GM18951 (cell line): ENCODE data around the gene VARS2.

ENCODE experiments used
- POLR2A ChIP-seq: IDR thresholded peaks from 4 replicates; pipeline ENCODE4 v1.6.1; 2011; ENCODE audit warnings: mild to moderate bottlenecking; ENCODE audit not compliant: insufficient read length, insufficient read depth; ENCODE audit errors: extremely low read depth
- in situ Hi-C: fragments of 300-500 bp; cut with MboI; formaldehyde crosslinking; loops from one replicate; pipeline ENCODE4 v1.12.0; 2022; ENCODE audit warnings: low sequenced_read_pairs, mixed read lengths, inconsistent platforms; ENCODE audit not compliant: unreplicated experiment

VARS2 gene

GRCh38 chr6:30932665-30933365 lies 18.8 kb downstream of the VARS2 start:
- no peak for TF ChIP-seq POLR2A
- in situ Hi-C loops, result no loop called here

DNA sequence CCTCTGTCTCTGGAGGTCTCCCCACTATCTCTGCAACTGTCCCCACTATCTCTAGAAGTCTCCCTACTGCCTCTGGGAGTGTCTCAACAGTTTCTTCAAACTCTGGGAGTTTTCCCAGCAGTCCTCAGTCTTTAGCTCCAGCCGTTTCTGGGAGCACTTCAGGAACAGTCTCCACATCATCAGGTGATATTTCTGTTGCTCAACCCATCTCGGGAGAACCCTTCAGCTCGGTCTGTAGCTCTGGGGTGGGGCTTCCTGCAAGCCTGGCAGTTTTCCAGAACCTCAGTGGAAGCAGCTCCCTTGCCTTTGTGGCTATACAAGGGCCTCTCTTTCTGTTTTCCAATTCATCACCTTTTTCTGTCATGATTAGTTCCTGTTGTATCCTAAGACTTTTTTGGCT lies 21.0 kb downstream of the VARS2 start:
- no peak for TF ChIP-seq POLR2A
- in situ Hi-C loops, result no loop called here

- no peak for TF ChIP-seq POLR2A
- in situ Hi-C loops, result no loop called here
Measured at GRCh38 chr6:30937265-30937664, 23.2 kb downstream of the VARS2 start.

DNA sequence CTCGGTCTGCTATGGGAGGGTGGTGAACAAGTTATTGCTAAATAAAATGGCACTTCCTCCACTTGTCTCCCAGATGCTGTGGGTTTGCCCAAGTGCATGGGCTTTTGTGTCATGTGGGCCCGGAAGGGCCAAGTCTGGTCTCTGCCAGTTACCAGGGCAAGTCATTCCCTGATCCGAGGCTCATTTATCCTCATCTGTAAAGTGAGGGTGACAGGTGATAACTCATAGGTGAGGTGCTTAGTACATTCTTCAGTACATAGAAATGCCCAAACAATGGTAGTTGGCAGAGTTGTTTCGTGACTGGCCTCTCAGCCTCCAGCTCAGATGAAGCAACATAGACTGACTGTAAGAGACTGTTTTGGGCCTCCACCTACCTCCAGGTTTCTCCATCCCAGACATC lies 24.7 kb downstream of the VARS2 start:
- no peak for TF ChIP-seq POLR2A
- in situ Hi-C loops, result no loop called here

- in situ Hi-C loops, result no loop called here
- no peak for TF ChIP-seq POLR2A
Measured at GRCh38 chr6:30939473-30939872, 25.4 kb downstream of the VARS2 start.

DNA sequence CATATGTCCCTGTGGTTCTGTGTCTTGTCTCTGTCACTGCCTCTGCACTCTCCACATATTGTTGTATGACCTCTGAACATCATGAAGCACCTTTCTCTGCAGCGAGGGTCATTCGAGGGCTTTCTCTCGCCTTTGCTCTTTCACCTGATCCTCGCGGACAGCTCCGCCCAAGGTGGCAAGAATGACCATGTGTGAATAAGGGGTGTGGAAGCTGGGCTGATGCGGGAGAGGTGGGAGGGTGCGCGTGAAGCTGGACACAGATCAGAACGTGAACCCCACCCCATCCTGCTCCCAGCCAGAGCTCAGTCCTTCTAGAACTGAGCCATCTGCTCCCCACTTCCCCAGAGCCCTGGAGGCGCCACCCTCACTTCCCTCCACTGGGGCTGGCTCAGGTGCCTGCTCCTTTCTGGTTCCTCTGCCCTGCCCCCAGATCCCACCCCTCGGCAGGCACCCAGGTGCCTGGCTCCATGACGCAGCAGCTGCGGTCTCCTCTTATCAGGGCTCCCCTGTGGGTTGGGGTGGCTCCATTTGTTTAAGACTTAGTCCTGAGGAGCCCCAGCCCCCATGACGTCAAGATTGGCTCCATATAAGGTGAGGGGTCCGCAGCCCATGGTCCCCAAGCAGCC lies 26.4 kb downstream of the VARS2 start, which contains the start of gene MUCL3:
Gene MUCL3 (plus strand): TSS at position 613 of the 626 bp plus-strand sequence. CDS start 27 bp downstream, outside the sequence.
- in situ Hi-C loops, result no loop called here

DNA sequence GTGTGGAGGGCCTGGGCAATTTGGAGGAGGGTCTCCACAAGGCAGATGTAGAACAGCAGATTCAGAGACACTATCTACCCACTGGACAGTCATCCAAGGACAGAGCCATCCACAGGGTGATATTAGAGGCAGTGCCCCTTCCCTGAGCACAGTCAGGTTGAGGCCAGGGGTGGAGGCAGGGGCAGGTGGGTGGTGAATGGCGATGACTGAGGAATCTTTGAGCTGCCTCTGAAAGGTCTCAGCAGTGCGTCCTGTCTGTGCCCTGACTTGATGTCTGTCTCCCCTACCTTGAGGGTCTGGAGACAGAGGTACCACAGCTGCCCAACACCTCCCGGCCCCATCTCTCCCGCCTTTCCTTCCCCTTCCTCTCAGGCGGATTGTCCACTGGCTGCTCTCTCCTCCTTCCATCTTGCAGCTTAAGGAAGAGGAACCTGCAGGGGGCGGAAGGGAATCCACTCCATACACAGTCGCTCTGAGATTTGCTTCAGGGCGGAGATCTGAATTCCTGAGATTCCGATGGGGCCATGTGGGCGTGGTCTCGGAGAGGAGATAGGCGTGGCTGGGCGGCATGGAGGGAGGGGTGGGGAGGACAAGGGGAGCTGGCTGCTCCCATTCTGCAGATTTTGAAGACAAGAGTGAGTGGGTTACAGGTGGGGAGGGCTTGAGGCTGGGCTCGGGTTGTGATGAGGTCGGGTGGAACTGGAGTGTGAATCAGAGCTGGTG lies 28.5 kb downstream of the VARS2 start:
- TF ChIP-seq POLR2A, result no peak
- in situ Hi-C loops, result no loop called here

More for the DNA sequence above, 26.4 kb downstream of the VARS2 start, which contains the start of gene MUCL3:
- no peak for TF ChIP-seq POLR2A

- no peak for TF ChIP-seq POLR2A
- in situ Hi-C loops, result no loop called here
Measured at GRCh38 chr6:30944051-30944450, 30.0 kb downstream of the VARS2 start.

- in situ Hi-C loops, result no loop called here
- TF ChIP-seq POLR2A, result no peak
Measured at GRCh38 chr6:30945281-30945680, 31.2 kb downstream of the VARS2 start.

DNA sequence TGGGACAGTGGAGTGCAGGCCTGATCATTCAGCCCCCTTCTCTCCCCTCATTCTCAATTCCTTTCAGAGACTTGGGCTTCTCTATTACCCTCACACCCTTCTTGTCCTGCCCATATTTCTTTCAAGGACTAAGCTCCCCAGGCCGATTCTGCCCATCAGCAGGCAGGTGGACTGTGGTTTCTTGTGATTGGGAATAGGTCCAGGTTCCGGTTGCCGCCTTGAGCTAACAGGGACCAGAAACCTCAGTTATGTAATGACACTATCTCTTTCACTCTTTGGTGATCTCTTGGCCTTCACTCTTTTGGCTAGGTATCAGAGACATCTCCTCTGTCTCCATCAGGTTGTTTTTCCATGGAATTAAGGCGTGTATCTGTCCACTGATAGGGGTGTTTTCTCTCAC lies 33.2 kb downstream of the VARS2 start:
- no peak for TF ChIP-seq POLR2A
- in situ Hi-C loops, result no loop called here

- no peak for TF ChIP-seq POLR2A
- in situ Hi-C loops, result no loop called here
Measured at GRCh38 chr6:30948811-30949210, 34.8 kb downstream of the VARS2 start.

GRCh38 chr6:30951907-30952469 lies 38.0 kb downstream of the VARS2 start:
- TF ChIP-seq POLR2A, result no peak
- in situ Hi-C loops, result no loop called here

DNA sequence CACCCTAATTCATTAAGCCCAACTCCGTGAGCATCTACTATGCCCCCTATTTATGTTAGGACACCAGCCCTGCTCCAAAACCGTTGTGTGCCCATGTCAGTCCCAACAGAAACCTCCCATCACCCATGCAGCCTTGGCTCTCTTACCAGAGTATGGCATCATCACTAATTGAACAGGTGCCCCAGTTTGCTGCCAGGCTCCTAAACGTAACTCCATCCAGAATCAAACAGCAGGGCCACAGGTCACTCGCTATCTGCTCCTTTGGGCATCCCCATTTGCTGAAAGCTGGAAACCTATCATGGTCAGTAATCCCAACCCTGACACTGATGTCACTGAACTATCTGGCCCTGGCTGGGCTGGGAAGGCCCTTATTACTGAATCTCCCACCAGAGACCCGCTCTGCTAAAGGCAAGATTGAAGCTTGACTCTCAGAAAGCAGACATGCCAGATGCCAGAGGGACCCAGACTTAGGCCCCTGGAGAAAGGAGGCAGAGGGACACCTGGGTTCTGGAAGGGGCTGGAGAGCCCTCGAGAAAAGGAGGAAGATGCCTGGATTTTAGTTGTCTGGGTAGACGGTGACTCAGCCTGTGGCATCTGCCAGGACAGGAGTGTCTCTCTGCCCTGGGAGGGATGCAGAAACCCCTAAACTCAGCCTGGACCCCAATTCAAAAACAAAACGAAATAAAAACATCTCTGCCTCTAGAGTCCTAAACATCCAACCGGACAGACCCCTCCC lies 40.8 kb downstream of the VARS2 start:
- in situ Hi-C loops, result no loop called here
- no peak for TF ChIP-seq POLR2A
